ENCODE data around the gene LRP1B.
"Not testable (repeated sequence)": the region's sequence is repeated elsewhere in the genome, so short reads cannot be mapped to it uniquely, and the experiment has no call there.

The LRP1B gene

DNA sequence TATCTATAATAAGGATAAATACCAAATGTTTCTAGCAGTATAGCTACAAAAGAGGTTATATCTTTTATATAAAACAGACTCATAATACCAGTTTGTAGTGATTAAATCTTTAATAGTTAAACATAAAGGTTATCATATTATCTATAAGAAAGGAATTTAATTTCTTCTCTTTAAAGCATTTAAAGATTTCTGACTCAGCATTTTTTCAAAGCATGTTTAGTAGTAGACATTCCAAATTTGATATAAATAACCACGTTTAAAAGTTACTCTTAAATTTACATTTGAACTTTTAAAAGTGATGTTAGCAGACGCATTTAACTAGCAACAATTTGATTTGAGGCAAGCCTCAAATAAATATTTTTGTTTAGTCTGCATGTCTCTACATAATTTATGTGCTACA lies 1842.6 kb downstream of the LRP1B start:
- Histone ChIP-seq H3K9me3 (ENCODE audit: insufficient read depth, low read depth, low read length) (no peaks in the 10 kb centered on the region), H3K9ac (ENCODE audit: low read depth, low read length, poor library complexity, severe bottlenecking) (no peak overlapping the region), H3K9me2 (replicated peaks; ENCODE audit: low read depth, low read length) (no peaks in the 10 kb centered on the region), H3K4me3 (ENCODE audit: low read length, poor library complexity, severe bottlenecking) (no peak overlapping the region), H3K4me1 (ENCODE audit: insufficient read depth, low read length, poor library complexity, severe bottlenecking) (no peaks in the 10 kb centered on the region), H4K20me1 (ENCODE audit: insufficient read depth, low read length, poor library complexity, severe bottlenecking) (no peaks in the 10 kb centered on the region), H3F3A (ENCODE audit: low read depth) (no peaks in the 10 kb centered on the region), H3K27me3 (ENCODE audit: insufficient read depth, low read length, poor library complexity, severe bottlenecking) (no peaks in the 10 kb centered on the region), H3K36me3 (ENCODE audit: insufficient read depth, low read length) (no peaks in the 10 kb centered on the region), H2AFZ (ENCODE audit: low read length) (no peak overlapping the region), H3K79me2 (ENCODE audit: insufficient read depth, low read length) (no peaks in the 10 kb centered on the region), H3K4me2 (ENCODE audit: low read depth, low read length, poor library complexity, severe bottlenecking) (no peak overlapping the region)
- TF ChIP-seq, protein P1, sequence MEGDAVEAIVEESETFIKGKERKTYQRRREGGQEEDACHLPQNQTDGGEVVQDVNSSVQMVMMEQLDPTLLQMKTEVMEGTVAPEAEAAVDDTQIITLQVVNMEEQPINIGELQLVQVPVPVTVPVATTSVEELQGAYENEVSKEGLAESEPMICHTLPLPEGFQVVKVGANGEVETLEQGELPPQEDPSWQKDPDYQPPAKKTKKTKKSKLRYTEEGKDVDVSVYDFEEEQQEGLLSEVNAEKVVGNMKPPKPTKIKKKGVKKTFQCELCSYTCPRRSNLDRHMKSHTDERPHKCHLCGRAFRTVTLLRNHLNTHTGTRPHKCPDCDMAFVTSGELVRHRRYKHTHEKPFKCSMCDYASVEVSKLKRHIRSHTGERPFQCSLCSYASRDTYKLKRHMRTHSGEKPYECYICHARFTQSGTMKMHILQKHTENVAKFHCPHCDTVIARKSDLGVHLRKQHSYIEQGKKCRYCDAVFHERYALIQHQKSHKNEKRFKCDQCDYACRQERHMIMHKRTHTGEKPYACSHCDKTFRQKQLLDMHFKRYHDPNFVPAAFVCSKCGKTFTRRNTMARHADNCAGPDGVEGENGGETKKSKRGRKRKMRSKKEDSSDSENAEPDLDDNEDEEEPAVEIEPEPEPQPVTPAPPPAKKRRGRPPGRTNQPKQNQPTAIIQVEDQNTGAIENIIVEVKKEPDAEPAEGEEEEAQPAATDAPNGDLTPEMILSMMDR (conservative IDR thresholded peaks at IDR 0.05; ENCODE audit: low read length): no peak
- no peak for TF ChIP-seq EZH2phosphoT487 (IDR thresholded peaks at IDR 0.05; ENCODE audit: borderline replicate concordance)

GRCh38 chr2:140286377-140286776 lies 1844.4 kb downstream of the LRP1B start:
- Histone ChIP-seq H2AFZ (ENCODE audit: low read length) (no peak overlapping the region), H3K4me1 (ENCODE audit: insufficient read depth, low read length, poor library complexity, severe bottlenecking) (no peaks in the 10 kb centered on the region), H3F3A (ENCODE audit: low read depth) (no peaks in the 10 kb centered on the region), H3K9me3 (ENCODE audit: insufficient read depth, low read depth, low read length) (no peaks in the 10 kb centered on the region), H3K9ac (ENCODE audit: low read depth, low read length, poor library complexity, severe bottlenecking) (no peak overlapping the region), H4K20me1 (ENCODE audit: insufficient read depth, low read length, poor library complexity, severe bottlenecking) (no peaks in the 10 kb centered on the region), H3K27me3 (ENCODE audit: insufficient read depth, low read length, poor library complexity, severe bottlenecking) (no peaks in the 10 kb centered on the region), H3K9me2 (replicated peaks; ENCODE audit: low read depth, low read length) (no peaks in the 10 kb centered on the region), H3K36me3 (ENCODE audit: insufficient read depth, low read length) (no peaks in the 10 kb centered on the region), H3K4me2 (ENCODE audit: low read depth, low read length, poor library complexity, severe bottlenecking) (no peak overlapping the region), H3K79me2 (ENCODE audit: insufficient read depth, low read length) (no peaks in the 10 kb centered on the region), H3K4me3 (ENCODE audit: low read length, poor library complexity, severe bottlenecking) (no peak overlapping the region)
- no peak for TF ChIP-seq EZH2phosphoT487 (IDR thresholded peaks at IDR 0.05; ENCODE audit: borderline replicate concordance)
- TF ChIP-seq, protein P1 (conservative IDR thresholded peaks at IDR 0.05; ENCODE audit: low read length): no peak

DNA sequence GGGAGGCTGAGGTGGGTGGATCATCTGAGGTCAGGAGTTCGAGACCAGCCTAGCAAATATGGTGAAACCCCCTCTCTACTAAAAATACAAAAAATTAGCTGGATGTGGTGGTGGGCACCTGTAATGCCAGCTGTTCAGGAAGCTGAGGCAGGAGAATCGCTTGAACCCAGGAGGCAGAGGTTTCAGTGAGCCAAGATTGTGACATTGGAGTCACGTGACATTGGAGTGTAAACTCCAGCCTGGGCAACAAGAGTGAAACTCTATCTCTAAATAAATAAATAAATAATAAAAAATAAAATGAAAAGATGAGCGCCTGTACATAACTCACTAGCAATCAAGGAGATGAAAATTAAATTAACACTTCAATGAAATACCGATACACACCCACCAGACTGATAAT lies 1853.5 kb downstream of the LRP1B start:
- not testable (repeated sequence) for H3K36me3 ChIP-seq (ENCODE audit: insufficient read depth, low read length); H3K9me3 ChIP-seq (ENCODE audit: insufficient read depth, low read depth, low read length); H3K4me2 ChIP-seq (ENCODE audit: low read depth, low read length, poor library complexity, severe bottlenecking)

GRCh38 chr2:140276661-140277060 lies 1854.2 kb downstream of the LRP1B start:
- Histone ChIP-seq H3K4me3 (ENCODE audit: low read length, poor library complexity, severe bottlenecking) (no peak overlapping the region), H3K27me3 (ENCODE audit: insufficient read depth, low read length, poor library complexity, severe bottlenecking) (no peaks in the 10 kb centered on the region), H3K9me3 (ENCODE audit: insufficient read depth, low read depth, low read length) (no peaks in the 10 kb centered on the region), H3K9ac (ENCODE audit: low read depth, low read length, poor library complexity, severe bottlenecking) (no peak overlapping the region), H4K20me1 (ENCODE audit: insufficient read depth, low read length, poor library complexity, severe bottlenecking) (no peaks in the 10 kb centered on the region), H3F3A (ENCODE audit: low read depth) (no peaks in the 10 kb centered on the region), H2AFZ (ENCODE audit: low read length) (no peak overlapping the region), H3K4me1 (ENCODE audit: insufficient read depth, low read length, poor library complexity, severe bottlenecking) (no peaks in the 10 kb centered on the region), H3K79me2 (ENCODE audit: insufficient read depth, low read length) (no peaks in the 10 kb centered on the region), H3K4me2 (ENCODE audit: low read depth, low read length, poor library complexity, severe bottlenecking) (no peak overlapping the region), H3K36me3 (ENCODE audit: insufficient read depth, low read length) (no peaks in the 10 kb centered on the region), H3K9me2 (replicated peaks; ENCODE audit: low read depth, low read length) (no peaks in the 10 kb centered on the region)
- TF ChIP-seq EZH2phosphoT487 (IDR thresholded peaks at IDR 0.05; ENCODE audit: borderline replicate concordance): no peak
- TF ChIP-seq, protein P1 (conservative IDR thresholded peaks at IDR 0.05; ENCODE audit: low read length): no peak

More for the DNA sequence above, 1853.5 kb downstream of the LRP1B start:
- not testable (repeated sequence) for H3K4me1 ChIP-seq (ENCODE audit: insufficient read depth, low read length, poor library complexity, severe bottlenecking); H4K20me1 ChIP-seq (ENCODE audit: insufficient read depth, low read length, poor library complexity, severe bottlenecking); H3K9ac ChIP-seq (ENCODE audit: low read depth, low read length, poor library complexity, severe bottlenecking); H2AFZ ChIP-seq (ENCODE audit: low read length); H3K27me3 ChIP-seq (ENCODE audit: insufficient read depth, low read length, poor library complexity, severe bottlenecking); H3K4me3 ChIP-seq (ENCODE audit: low read length, poor library complexity, severe bottlenecking); H3K79me2 ChIP-seq (ENCODE audit: insufficient read depth, low read length); H3K9me2 ChIP-seq (replicated peaks; ENCODE audit: low read depth, low read length); H3F3A ChIP-seq (ENCODE audit: low read depth)
